ENCODE results near the gene DELE1.

- TF ChIP-seq CTCF (IDR thresholded peaks at IDR 0.05) (no peak), POLR2A (IDR thresholded peaks at IDR 0.05) (no peak), EP300 (IDR thresholded peaks at IDR 0.05) (no peak), POLR2AphosphoS5 (IDR thresholded peaks at IDR 0.05) (no peak)
These were observed 45.4 kb upstream of the DELE1 start, which contains the start of gene PCDH1 for GRCh38 chr5:141878186-141878710.

Data from suprapubic skin (tissue), 4 donors.